LHCN-M2 (cell line): ENCODE data around the gene ENKD1. TPM values are rescaled to one million over a fixed set of nuclear protein-coding genes. Genes with fewer than 3 reads are reported as not detected.
"Not testable (repeated sequence)": the region's sequence is repeated elsewhere in the genome, so short reads cannot be mapped to it uniquely, and the experiment has no call there.

Experiments
- DNase-seq: peaks from one replicate; pipeline ENCODE4 v3.0.0-alpha.2; 2012; ENCODE audit warnings: low read depth
- polyA plus RNA-seq: library from polyadenylated mRNA; unstranded; fragments of >200 nt; gene quantifications from one replicate; pipeline ENCODE4 v1.2.1, GENCODE V29; 2012; ENCODE audit warnings: missing spikeins
- total RNA-seq: library from RNA; depleted of rRNA; stranded (reverse); fragments of >200 nt; gene quantifications from 2 replicates; pipeline ENCODE4 v1.2.3, GENCODE V29; 2014; rRNA removed

Gene ENKD1, protein sequence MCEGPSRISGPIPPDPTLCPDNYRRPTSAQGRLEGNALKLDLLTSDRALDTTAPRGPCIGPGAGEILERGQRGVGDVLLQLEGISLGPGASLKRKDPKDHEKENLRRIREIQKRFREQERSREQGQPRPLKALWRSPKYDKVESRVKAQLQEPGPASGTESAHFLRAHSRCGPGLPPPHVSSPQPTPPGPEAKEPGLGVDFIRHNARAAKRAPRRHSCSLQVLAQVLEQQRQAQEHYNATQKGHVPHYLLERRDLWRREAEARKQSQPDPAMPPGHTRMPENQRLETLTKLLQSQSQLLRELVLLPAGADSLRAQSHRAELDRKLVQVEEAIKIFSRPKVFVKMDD
- 13.8 and 17.1 TPM in 2 replicates for total RNA-seq
- polyA plus RNA-seq: 9.2 TPM

DNA sequence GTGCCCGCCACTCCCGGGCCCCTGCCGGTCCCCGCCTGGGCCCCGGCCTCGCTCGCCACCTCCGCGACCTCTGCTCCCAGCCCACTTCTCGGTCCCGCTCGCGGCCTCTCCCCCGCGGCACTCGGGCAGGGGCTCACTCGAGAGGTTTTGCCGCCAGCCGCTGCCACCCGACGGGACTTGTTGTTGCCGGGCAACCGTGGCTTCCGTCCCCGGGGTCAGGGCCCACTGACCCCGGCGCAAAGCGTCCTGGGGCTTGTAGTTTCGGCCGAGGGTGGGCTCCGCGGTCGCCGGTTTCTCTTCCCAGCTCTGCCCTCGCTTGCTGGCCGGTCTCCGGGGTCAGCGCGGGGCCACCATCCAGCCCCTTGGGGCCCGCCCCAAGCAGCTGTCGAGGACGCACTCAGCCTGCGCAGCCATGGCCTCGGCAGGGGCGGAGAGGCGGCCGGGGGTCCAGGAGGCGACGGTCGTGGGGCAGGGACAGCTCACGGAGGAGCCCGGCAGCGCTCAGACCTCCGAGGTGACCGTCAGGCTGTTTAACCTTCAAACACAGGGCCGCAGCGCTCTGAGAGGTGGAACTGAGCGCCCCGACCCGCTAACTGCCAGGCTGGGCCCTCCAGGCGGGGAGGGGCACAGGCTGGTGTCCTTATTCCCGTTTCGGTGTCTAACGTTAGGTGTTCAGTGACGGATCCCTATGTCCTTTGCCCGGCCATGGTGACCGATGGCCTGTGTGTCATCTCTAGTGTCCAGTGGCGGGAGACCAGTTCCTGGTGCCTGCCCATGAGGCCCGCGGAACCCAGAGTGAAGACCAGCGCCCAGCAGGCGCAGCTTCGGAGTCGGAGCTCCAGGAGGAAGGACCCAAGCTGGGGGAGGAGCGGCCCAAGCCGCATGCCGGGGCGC, at the start of gene ENKD1, which contains the start of gene C16orf86:
Gene ENKD1, minus strand, starts transcription at position 192 of the 894 bp plus-strand sequence. CDS start 308 bp downstream, outside the sequence.
Gene C16orf86, plus strand, starts transcription at position 256 of the 894 bp plus-strand sequence. Its CDS starts 157 bp downstream, at position 413.
- peak; percentile 75 for DNase-seq

- DNase-seq: no peak
Measured at GRCh38 chr16:67716097-67716496, 49.5 kb upstream of the ENKD1 start.

DNA sequence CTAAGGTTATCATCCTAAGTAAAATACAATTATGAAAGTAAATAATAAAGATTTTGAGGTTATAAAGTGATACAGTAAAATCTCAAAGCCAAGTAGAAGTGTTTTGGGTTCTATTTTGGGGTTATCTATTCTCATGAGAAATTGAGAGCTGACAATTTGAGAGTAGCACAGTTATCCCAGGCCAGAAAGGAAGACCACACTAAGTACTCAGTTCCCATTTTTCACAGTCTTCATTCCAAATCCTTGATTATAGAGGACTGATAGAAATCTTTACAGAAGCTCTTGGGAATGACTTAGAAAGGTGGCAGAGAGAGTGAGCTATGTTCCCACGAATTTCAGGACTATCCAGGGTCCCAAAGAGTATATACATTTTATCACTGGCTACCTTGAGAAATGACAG, 48.0 kb upstream of the ENKD1 start:
- DNase-seq: no peak

DNA sequence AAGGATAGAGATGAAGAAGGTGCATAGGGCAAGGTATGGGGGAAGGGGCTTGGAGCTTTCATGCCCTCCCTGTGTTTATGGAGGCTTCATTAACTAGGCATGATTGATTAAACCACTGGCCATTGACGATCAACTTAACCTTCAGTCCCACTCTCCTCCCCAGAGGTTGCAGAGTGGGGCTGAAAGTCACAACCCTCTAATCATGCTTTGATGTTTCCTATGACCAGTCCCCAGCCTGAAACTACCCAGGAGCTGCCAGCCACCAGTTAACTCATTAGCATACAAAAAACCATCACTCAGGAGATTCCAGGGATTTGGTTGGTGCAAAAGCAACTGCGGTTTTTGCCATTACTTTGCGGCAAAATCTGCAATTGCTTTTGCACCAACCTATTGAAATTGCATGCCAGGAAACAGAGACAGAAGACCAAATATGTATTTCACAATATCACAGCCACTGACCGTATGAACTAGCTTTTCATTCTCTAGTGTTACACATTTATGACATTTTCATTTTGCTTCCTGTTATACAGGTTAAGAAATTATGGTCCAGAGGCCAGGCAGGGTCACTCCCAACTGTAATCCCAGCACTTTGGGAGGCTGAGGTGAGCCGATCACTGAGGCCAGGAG, 47.2 kb upstream of the ENKD1 start:
- DNase-seq: no peak

- no peak for DNase-seq
Measured at GRCh38 chr16:67710607-67711006, 44.1 kb upstream of the ENKD1 start.

GRCh38 chr16:67709050-67709449, 42.5 kb upstream of the ENKD1 start:
- no peak for DNase-seq

DNA sequence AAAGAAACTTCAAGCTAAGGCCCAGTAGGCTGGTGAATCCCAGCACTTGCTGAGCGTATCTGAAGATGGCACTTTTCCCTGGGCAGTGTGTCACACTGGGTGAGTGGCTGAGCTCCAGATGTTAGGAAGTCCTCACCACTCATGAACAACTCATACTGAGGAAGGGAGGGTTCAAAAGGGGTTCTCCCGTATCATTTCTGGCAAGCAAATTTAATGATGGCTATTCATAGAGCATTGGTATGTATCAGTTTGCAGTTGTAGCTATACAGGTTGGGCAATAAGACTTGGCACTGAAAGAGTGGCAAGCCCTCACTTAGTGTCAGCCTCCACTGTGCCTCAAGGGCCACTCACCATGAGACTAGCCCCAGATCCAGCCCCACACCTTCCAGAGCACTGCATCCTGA, 41.8 kb upstream of the ENKD1 start:
- peak; percentile 37 for DNase-seq

- no peak for DNase-seq
Measured at GRCh38 chr16:67707790-67708189, 41.2 kb upstream of the ENKD1 start.

- no peak for DNase-seq
Measured at GRCh38 chr16:67707210-67707609, 40.7 kb upstream of the ENKD1 start.

DNA sequence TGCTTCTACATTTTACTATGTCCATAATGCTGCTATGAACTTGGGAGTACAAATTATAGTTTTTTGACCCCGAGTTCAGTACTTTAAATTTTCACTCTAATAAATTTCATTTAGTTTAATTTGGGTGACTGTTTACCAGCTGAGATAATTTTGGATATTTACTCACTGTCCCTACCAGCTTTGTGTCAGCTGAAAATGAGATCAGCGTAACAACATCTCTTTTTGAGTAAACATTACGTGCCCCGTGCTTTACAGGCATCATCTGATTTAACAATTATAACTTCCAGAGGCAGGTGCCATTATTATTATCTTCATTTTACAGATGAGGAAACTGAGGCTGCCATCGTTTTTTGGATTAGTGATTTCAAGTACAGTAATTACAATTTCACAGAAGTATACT, 37.6 kb upstream of the ENKD1 start:
- DNase-seq: no peak

- DNase-seq: no peak
Measured at GRCh38 chr16:67703626-67704025, 37.1 kb upstream of the ENKD1 start.

DNA sequence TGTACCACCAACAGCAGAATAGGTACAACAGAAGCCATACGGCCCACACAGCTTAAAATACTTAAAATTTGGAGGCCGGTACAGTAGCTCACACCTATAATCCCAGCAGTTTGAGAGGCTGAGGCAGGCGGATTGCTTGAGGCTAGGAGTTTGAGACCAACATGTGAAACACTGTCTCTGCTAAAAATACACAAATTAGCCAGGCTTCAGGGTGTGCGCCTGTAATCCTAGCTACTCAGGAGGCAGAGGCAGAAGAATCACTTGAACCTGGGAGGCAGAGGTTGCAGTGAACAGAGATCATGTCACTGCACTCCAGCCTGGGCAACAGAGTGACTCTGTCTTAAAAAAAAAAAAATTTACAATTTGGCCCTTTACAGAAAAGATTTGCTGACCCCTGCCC, 35.6 kb upstream of the ENKD1 start:
- no peak for DNase-seq

DNA sequence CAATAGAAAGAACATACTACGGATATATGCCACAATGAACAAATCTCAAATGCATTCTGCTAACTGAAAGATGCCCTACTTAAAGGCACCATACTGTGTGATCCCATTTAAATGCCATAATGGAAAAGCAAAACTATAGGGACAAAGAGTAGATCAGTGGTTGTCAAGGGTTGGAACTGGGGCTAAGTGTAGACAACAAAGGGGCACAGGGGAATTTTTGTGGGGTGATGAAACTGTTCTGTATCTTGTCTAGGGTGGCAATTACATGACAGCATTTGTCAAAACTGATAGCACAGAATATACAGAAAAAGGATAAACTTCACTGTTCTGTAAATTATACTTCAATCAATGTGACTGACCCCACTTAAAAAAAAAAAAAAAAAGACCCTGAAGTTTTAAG, 34.9 kb upstream of the ENKD1 start:
- no peak for DNase-seq

GRCh38 chr16:67699265-67699664, 32.7 kb upstream of the ENKD1 start:
- no peak for DNase-seq

GRCh38 chr16:67697422-67698185, 31.1 kb upstream of the ENKD1 start:
- DNase-seq: no peak

DNA sequence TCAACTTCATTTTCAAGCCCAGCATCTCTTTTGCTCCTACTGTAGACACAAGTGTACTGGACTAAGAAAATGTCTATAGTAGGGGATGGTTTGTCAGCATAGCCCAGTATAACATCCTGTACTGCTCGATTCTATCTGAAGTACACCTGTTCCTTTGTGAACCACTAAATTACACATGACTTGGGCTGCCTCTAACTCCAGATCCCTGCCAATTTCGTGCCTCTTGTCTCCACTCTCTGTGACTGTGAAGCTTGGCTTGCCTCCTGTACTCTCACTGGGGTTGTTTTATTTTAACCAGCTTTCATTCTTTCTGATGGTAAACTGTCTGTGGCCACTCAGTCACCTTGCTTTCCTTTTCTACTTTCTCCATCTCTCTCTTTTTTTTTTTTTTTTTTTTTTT, 28.1 kb upstream of the ENKD1 start:
- DNase-seq: no peak

DNA sequence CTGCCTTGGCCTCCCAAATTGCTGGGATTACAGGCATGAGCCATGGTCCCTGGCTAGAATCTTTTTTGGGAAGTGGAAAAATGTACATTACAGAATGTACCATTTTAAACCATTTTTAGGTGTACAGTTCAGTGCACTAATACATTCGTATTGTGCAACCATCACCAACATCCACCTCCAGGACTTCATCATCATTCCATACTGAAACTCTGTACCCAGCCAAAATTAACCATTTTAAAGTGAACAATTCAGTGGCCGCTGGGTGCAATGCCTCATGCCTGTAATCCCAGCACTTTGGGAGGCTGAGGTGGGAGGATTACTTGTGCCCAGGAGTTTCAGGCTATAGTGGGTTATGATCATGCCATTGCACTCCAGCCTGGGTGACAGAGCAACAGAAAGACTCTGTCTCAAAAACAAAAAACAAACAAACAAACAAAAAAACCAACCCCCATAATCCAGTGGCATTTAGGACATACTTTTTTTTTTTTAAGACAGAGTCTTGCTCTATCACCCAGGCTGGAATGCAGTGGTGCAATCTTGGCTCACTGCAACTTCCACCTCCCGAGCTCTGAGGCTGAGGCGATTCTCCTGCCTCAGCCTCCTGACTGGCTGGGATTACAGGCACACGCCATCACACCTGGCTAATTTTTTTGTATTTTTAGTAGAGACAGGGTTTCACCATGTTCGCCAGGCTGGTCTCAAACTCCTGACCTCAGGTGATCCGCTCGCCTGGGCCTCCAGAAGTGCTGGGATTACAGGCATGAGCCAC, 27.2 kb upstream of the ENKD1 start:
- DNase-seq: not testable (repeated sequence)

GRCh38 chr16:67685388-67686112, 19.0 kb upstream of the ENKD1 start:
- DNase-seq: no peak

DNA sequence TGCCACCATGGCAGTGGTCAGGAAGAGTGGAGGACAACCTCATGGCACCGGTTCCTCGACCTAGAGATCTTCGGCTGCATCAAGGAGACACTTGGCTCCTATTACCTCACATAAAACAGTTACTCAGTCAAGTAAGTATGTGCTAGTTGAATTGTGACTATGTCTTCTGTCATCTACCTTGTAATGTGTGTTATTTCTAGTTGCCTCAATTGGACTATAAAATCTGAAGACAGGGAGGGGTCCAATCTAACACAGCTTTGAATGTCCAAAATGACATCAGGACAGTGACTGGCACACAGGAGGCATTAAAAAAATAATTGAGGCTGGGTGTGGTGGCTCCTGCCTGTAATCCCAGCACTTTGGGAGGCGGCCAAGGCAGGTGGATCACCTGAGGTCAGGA, 17.2 kb upstream of the ENKD1 start:
- DNase-seq: no peak
